Renal cortical epithelial cell (primary cell): ENCODE measurements around the gene ORC6. TPM values are rescaled to one million over a fixed set of nuclear protein-coding genes. Genes with fewer than 3 reads are reported as not detected.
"Not testable (repeated sequence)": the region's sequence is repeated elsewhere in the genome, so short reads cannot be mapped to it uniquely, and the experiment has no call there.

ENCODE experiments used
- DNase-seq: peaks from one replicate; pipeline ENCODE4 v3.0.0-alpha.2; 2011; ENCODE audit warnings: low read depth
- total RNA-seq: library from RNA; depleted of rRNA; stranded (reverse); fragments of >200 nt; gene quantifications from 2 replicates; pipeline ENCODE4 v1.2.3, GENCODE V29; 2014

Gene ORC6
- total RNA-seq, result 2.4 and 8.3 TPM in 2 replicates

- peak; percentile 51 for DNase-seq
Observed at GRCh38 chr16:46689365-46690280, at the start of gene ORC6. ORC6 (plus strand) TSS chr16:46689659; CDS start chr16:46689706, 47 bp downstream.

DNA sequence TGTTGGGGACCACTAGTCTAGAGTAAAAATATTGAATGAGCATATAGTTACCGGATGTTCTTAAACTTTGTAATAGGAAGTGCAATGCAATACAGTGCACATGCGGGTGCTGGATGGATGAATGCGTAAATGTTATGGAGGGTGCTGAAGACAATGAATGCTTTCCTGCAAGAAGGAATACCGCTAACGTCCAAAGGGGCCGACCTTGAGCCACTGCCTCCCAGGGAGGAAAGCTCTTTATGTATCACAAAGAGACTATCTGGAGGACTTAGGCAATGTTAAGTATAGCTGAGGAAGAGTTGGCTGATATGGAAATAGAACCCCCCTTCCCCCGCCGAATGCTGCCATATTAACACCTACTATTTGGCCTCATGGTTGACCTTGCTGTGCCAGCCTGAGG, 40.8 kb upstream of the ORC6 start:
- DNase-seq, result no peak

DNA sequence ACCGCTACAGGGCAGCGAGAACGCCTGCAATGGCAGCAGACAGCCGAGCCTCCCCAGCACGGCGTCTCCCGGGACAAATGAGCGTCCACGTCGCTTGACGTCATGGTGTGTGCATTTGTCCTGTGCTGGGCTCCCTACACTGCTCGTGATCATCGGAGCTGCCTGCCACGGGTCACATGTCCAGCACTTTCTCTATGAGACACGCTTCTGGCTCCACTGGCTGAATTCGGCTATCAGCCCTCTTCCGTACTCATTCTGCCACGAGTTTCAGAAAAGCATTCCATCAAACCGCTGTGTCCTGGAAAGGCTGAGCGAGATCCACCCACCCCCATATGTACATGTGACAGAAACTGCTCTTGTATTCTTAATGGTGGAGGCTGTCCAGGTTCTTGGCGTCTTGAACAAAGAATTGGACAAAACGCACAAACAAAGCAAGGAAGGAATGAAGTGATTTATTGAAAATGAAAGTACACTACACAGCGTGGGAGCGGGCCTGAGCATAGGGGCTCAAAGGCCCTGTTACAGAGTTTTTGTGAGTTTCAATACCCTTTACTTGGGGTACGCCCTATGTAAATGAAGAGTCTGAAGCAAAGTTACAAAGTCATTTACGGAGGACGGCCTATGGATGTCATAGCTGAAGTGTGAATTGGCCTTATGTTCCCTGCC, 39.7 kb upstream of the ORC6 start:
- DNase-seq, result no peak

DNA sequence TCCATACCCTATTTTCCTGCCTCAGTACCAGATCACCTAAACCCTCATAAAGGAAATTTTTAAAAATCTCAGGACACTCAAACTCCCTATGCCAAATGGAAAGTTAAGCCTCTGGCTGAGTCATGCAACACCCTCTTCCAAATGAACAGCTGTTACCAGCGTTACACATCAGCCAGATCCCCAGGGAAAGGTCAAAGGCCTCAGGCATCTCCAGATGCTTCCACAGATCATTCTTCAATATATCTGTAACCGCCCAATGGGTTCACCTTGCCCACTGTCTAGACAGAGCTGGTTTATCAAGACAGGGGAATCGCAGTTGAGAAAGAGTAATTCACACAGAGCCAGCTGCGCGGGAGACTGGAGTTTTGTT, 39.2 kb upstream of the ORC6 start:
- DNase-seq, result no peak

DNA sequence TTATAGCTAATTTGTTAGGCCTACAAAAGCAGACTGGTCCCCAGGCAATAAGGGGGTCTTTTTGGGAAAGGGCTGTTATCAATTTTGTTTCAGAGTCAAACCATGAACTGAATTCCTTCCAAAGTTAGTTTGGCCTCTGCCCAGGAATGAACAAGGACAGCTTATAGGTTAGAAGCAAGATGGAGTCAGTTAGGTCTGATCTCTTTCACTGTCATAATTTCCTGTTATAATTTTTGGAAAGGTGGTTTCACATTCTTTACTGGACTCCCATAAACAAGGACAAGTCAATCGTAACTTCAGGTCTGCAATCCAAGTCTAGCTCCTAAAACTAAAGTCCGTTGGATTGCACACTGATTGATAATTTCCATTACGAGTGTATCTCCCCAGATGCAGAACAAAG, 38.2 kb upstream of the ORC6 start:
- DNase-seq, result no peak

GRCh38 chr16:46658925-46659324, 30.5 kb upstream of the ORC6 start:
- DNase-seq, result no peak

DNA sequence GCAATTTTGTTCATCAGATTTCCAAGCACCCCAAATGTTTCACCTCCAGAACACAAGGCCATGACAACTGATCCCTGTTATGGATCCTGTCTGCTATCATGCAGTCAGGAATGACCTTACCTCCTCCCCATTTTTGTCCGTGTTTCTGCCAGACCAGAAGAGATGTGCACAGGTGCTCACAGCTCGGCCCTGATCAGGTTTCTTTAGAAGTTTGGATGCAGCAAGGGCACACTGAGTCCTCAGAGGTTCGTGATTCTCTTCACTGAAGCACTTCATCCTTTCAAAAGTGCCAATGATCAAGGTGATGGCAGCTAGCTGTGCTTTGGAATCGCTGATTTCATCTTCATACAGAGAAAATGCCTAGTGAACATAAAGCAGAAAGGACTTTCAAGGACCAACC, 27.3 kb upstream of the ORC6 start:
- DNase-seq, result no peak

DNA sequence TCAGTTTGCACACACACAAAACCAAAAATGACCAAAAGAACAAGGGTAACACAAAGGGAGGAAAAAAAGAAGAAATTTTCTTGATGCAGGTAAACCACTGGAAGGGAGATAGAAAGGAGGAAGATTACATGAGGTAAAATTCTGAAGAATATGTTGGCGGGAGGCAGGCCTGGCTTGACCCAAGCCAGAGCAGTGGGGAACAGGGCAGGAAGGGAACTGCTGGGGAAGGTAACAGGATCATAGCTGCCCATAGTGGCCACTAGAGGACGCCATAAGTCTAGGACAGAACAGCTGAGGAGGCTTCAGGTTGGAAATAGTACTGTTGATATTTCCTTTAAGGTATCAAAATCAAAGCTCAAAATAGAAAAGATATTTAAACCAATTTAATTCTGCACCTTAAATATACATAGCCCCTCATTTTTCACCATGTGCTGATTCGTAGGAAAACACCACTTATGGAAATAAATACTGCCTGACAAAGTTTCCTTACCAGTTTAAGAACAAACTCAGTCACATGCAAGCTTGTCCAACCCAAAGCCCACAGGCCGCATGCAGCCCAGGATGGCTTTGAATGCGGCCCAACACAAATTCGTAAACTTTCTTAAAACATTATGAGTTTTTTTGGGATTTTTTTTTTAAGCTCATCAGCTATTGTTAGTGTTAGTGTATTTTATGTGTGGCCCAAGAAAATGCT, 16.0 kb upstream of the ORC6 start:
- peak; percentile 66 for DNase-seq

DNA sequence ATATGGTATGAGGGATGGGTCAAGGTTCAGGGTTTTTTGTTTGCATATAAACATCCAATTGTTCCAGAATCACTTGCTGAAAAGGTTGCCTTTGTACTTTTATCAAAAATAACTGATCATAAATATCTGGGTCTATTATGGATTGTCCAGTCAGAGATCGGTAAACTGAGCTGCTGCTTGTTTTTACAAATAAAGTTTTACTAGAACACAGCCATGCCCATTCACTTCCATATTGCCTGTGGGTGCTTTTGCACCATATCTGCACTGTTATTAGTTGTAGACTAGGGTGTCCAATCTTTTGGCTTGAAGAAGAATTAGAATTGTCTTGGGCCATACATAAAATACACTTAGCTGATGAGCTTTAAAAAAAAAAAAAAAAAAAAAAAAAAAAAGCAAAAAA, 11.5 kb upstream of the ORC6 start:
- DNase-seq, result not testable (repeated sequence)

DNA sequence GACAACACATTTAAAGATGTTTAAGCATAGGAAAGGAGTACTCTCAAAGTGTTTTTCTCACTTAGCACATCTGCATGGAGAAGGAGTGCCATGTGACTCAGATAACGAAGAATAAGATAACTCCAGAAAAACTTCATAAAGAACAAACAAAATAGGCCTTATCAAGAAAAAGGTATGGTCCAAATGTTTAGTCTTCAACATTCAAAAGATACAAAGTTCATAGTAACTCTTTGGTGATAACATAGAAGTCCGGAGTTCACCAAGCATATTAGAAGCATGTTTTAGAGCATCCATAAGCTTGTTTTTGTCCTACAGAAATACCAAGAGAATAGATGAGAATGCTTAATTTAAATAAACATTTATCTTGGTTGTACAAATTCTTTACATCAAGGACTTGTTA, 7.6 kb upstream of the ORC6 start:
- not testable (repeated sequence) for DNase-seq

DNA sequence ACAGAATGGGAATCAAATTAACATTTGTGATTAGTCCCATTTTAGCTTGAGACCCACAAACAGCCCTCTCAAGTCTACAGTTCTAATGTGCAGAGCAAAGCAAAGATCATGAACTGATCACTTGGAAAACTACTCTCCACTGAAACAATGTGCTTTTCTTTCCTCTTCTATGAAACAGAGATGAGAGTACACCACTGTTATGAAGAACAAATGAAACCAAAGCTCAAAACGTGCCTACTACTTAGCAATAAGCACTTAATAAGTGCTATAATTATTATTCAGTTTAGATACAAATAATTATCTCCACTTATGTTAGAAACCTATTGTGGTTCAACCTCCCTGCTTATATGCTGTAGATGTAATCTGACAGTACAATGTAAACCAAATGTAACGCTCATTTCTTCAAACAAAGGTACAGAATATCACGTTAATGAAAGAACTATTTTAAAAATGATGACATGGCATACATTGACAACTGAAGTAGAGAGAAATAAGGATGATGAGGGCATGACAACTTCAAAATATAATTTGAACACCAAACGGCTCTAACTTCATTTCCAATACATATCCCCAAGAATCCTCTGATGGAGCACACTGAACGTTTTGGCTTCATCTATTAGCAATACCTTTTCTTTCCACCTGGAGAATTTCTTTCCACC, 2.5 kb upstream of the ORC6 start:
- no peak for DNase-seq

GRCh38 chr16:46687486-46687885, 2.0 kb upstream of the ORC6 start:
- DNase-seq, result no peak

DNA sequence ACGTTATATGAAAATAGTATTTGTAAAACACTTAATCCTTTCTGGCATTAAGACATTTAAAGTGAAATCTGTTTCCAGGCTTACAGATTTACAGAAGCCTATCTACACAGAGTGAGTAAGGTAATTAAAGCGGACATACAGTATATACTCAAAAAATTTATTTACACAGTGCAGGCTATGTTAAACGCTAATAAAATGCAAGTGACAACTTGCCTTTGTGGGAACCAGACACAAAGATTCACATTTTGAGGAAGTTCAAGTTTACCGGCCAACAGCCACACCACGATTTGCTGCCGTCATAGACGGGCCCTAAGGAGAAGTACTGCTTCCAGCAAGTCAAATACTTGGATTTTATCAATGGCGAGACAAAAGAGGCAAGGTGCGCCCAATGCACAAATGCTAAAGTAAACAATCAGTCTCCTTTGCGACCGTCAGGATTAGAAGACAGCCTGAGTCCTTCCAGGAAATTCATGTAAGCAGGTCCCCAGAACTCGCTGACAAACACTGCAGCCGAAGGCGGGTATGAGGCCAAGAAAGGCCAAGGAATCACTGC, 1.3 kb upstream of the ORC6 start:
- peak; percentile 21 for DNase-seq

DNA sequence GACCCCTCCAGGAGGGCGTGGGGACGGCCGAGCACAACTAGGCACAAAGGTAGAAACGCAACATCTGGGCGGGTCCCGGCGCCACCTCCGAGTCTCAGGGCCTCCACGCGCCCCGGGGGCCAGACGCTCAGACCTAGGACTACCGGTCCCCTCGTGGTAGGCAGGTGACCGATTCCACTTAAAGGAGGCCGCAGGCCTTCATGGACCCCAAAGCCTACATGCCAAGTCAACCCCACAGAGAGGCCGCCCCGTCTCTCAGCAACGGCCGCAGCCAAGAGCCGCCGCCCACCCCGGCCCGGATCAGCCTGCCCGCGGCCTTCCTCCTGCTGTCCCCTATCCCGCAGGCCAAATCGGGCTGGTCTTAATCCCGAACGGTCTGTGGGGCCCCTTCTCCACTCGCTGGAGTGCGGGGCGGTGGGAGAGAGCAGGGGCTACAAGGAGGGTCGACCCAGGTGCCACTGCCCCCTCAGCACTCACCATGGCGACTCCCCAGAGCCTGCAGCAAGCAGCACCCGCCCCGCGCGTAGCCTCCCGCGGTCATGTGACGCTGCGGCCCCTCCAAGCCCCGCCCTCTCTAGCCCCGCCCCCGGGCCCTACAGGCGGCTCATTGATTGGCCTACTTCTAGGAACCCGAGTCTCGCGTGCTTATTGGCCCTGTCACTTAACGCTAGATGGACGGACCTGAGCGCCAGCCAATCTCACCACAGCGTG, 650 bp upstream of the ORC6 start, which contains the start of gene VPS35:
TSS of gene VPS35 (minus strand) at position 525 of the 711 bp plus-strand sequence. CDS start at position 480, 45 bp downstream.
- DNase-seq, result peak; percentile 96

GRCh38 chr16:46690281-46691178, 1.1 kb downstream of the ORC6 start:
- peak; percentile 31 for DNase-seq

- no peak for DNase-seq
Observed at GRCh38 chr16:46691726-46692125, 2.3 kb downstream of the ORC6 start.

DNA sequence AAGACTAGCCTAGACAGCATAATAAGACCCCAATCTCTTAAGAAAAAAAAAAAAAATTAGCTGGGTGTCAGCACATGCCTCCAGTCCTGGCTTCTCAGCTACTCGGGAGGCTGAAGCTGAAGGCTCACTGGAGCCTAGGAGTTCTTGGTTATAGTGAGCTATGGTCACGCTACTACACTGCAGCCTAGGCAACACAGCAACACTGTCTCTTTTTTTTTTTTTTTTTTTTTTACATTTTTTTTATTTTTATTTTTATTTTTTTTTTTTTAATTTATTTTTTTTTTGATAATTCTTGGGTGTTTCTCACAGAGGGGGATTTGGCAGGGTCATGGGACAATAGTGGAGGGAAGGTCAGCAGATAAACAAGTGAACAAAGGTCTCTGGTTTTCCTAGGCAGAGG, 4.1 kb downstream of the ORC6 start:
- DNase-seq, result no peak

DNA sequence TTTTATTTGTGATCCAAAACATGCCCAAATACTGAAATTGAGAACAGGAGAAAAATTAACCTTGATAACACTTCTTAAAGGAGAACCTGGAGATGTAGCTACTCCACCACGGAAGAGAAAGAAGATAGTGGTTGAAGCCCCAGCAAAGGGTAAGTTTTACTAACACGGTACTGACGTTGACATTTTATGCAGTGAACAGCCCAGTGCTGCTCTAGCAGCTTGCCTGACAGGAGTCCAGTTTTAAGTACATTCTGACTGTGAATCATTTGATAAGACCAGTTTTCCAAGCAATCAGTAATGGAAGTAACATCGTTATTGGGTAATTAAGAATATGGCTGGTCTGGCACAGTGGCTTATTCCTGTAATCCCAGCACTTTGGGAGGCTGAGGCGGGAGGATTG, 6.5 kb downstream of the ORC6 start:
- no peak for DNase-seq

DNA sequence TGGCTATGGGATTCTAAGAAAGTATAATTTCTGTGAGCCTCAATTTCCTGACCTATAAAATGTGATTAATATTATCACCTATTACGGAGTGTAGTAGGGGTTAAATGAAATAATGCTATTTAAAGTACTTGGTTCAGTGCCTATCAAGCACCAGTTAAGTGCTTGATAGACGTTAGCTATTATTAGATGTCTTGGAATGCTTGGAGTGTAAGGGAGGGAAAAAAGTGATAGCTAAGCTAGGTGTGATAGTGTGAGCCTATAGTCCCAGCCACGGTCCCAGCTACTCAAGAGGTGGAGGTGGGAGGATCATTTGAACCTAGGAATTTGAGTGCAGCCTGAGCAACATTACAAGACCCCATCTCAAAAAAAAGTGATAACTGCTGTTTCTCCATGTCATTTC, 7.5 kb downstream of the ORC6 start:
- DNase-seq, result no peak

DNA sequence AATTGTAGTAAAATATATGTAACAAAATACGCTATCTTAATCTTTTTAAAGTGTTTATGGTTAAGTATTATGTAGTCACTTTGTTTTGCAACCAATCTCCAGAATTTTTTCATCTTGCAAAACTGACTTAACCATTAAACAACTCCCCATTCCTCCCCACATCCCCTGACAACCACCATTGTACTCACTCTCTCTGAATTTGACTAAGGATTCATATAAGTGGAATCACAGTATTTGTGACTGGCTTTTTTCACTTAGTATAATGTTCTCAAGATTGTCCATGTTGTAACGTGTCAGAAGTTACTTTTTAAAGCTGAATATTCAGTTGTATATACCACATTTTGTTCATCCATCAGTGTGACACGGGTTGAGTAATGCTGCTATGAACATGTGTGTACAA, 10.6 kb downstream of the ORC6 start:
- DNase-seq, result no peak
